Measurements from ENCODE around the gene GRK5. TPM values are rescaled to one million over a fixed set of nuclear protein-coding genes. Genes with fewer than 3 reads are reported as not detected.
A peak's percentile ranks its signal among the peaks of the same experiment; 100 is the strongest.

GRK5 gene
- total and polyA plus RNA-seq, 9 of the 15 experiments (the other 6 are each of a cell fraction or from before 2014, with no cell fraction given) = 0.46 to 0.83 (median 0.67) TPM; not detected in 2

DNA sequence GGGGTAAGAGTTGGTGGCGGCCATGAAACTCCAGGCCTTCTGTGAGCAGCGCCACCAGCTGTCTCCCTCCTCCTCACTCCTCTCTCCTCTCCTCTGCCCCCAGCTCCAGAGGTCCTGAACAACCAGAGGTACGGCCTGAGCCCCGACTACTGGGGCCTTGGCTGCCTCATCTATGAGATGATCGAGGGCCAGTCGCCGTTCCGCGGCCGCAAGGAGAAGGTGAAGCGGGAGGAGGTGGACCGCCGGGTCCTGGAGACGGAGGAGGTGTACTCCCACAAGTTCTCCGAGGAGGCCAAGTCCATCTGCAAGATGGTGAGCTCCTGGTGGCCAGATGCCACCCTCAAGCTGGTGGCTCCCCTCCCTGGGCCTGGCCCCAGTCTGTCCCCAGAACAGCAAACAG lies 236.1 kb downstream of the GRK5 start (continued):
- no peak for TF ChIP-seq NFE2L1 (tag; IDR thresholded peaks at IDR 0.05; ENCODE audit: borderline replicate concordance, low read depth)
- no peak for TF ChIP-seq HOXB6 (CRISPR knock-in tag; IDR thresholded peaks at IDR 0.05; ENCODE audit: borderline replicate concordance)
- no peak for TF ChIP-seq WHSC1 (IDR thresholded peaks at IDR 0.05; ENCODE audit: low read length)

DNA sequence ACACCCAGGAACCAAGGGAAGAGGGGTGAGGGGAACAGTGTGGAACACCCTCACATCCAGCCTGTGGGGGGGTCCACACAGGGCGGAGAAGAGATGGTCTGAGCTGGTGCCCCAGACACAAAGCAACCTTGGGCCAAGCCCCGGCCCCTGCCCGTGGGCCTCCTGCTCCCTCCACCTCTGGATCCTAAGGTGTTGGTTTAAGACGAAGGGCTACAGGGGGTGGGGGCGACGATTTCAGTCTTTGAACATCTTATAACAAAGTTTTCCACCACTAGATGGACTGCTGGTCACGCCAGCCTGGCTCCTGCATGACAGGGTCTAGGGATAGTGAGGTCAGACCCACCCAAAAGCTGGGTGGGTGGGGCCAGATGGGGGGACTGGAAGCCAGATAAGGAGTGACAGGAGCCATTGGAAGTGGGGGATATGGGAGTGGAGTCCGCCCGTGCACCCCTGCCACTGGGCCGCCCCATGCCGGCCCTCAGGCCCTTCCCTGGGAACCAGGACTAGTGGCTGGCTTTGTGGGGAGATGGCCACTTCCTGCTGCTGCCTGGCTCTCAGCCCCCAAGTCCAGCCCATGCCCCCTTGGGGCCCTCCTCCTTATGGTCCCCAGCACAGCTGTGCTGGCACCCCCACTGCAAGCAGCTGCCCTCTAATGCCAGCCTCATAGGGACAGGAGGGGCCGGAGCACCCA lies 236.7 kb downstream of the GRK5 start:
- Histone ChIP-seq H3K9me3 (replicated peaks; ENCODE audit: control insufficient read depth, insufficient read depth, low read depth, low read length) (no peaks in the 10 kb centered on the region), H3K4me2 (ENCODE audit: insufficient read depth, low read length) (no peak overlapping the region), H4K20me1 (replicated peaks; ENCODE audit: control insufficient read depth, insufficient read depth, low read length) (no peaks in the 10 kb centered on the region), H3K27ac (ENCODE audit: extremely low read depth, low read depth, low read length) (no peak overlapping the region), H3K9ac (ENCODE audit: insufficient read depth in 1 of 2, low read depth in 2 of 2, low read length in 2 of 2) (no peak overlapping the region; a peak in 1 of 4 replicates), H3K4me1 (replicated peaks in 1 of 2; ENCODE audit: control insufficient read depth in 2 of 2, insufficient read depth in 2 of 2, low read length in 2 of 2) (peaks cover 0 to 17% of the 10 kb centered on the region in 2 experiments; a peak in 2 of 5 replicates), H3K79me2 (ENCODE audit: control insufficient read depth, insufficient read depth, low read length) (no peaks in the 10 kb centered on the region), H3K36me3 (ENCODE audit: control insufficient read depth, insufficient read depth, low read length) (no peaks in the 10 kb centered on the region), H3K27me3 (ENCODE audit: control insufficient read depth in 2 of 2, insufficient read depth in 2 of 2, low read length in 2 of 2) (peaks cover 0 to 46% of the 10 kb centered on the region in 2 experiments; a peak in 3 of 5 replicates), H2AFZ (ENCODE audit: low read depth, low read length) (no peak overlapping the region), H3K4me3 (no peak overlapping the region), H3K9me1 (ENCODE audit: control insufficient read depth, insufficient read depth, low read length) (no peaks in the 10 kb centered on the region)
- peak in 3 of 4 experiments; percentile 16 to 30 (median 21) for DNase-seq (ENCODE audit: extremely low read depth in 1 of 4, low spot score in 3 of 4)
- in situ Hi-C loops (cut with MboI) (no loop called here), intact Hi-C loops (cut with micrococcal nuclease) (loop anchor here (2.0 to 10.0 kb wide), 3 partner anchors 101 to 245 kb away; partner anchors contain the start of genes GRK5 and RGS10)
- TF ChIP-seq POLR2B (IDR thresholded peaks at IDR 0.05; ENCODE audit: low read depth, partially characterized antibody) = no peak
- TF ChIP-seq, protein P1, sequence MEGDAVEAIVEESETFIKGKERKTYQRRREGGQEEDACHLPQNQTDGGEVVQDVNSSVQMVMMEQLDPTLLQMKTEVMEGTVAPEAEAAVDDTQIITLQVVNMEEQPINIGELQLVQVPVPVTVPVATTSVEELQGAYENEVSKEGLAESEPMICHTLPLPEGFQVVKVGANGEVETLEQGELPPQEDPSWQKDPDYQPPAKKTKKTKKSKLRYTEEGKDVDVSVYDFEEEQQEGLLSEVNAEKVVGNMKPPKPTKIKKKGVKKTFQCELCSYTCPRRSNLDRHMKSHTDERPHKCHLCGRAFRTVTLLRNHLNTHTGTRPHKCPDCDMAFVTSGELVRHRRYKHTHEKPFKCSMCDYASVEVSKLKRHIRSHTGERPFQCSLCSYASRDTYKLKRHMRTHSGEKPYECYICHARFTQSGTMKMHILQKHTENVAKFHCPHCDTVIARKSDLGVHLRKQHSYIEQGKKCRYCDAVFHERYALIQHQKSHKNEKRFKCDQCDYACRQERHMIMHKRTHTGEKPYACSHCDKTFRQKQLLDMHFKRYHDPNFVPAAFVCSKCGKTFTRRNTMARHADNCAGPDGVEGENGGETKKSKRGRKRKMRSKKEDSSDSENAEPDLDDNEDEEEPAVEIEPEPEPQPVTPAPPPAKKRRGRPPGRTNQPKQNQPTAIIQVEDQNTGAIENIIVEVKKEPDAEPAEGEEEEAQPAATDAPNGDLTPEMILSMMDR (IDR thresholded peaks at IDR 0.05 in 2 of 3, conservative IDR thresholded peaks at IDR 0.05 in 1 of 3; ENCODE audit: insufficient read depth in 2 of 3, low read depth in 1 of 3, low read length in 3 of 3) = peak in 1 of 3 experiments; percentile 20; a peak in 2 of 6 replicates
- no TSS peak for BruUV-seq (replicated peaks)
- CTCF ChIA-PET (ENCODE audit: low intra/inter-chr PET ratio) = interaction anchor here (0.8 to 1.0 kb wide), 3 partner anchors 237 to 246 kb away, joined by 3 read pairs; partner anchors contain the start of gene GRK5
- 16% methylated on average over 5 of the region's 12 CpGs for WGBS (ENCODE audit: insufficient coverage, low coverage, missing lambda C conversion rate)
- POLR2A ChIA-PET = interaction anchor here (0.6 to 2.2 kb wide), 4 partner anchors 16 to 173 kb away, joined by 3 to 5 read pairs (median 4); no protein-coding TSS in a partner anchor
- FAIRE-seq = no peak
- ATAC-seq = peak; percentile 18; the same call in 1 of the 3 replicates

Measured in K562 (cell line).